ENCODE data around the gene FAM184A. TPM values are rescaled to one million over a fixed set of nuclear protein-coding genes. Genes with fewer than 3 reads are reported as not detected.

The FAM184A gene
- polyA plus RNA-seq, 1 donor, result 10.2 TPM

Other genes with a start within 250 kb of the FAM184A start
- gene ASF1A, start 184.5 kb downstream of the FAM184A start, polyA plus RNA-seq (ENCODE audit: insufficient read length), result 17.6 TPM
- gene MCM9, start 143.5 kb downstream of the FAM184A start, polyA plus RNA-seq (ENCODE audit: insufficient read length), result 14.1 TPM